GM12878 (cell line): ENCODE measurements around the gene NXN. TPM values are rescaled to one million over a fixed set of nuclear protein-coding genes. Genes with fewer than 3 reads are reported as not detected.

Experiments
- ATAC-seq: fragments of 200-7000 bp; cut with Tn5 transposase; 3 replicates; pipeline ENCODE4 v1.9.1; 2020; ENCODE audit warnings: mild to moderate bottlenecking, moderate library complexity
- BruUV-seq: library from RNA; stranded (reverse); fragments of 400-500 nt; replicated peaks from 2 replicates; lab custom pipeline; 2021; lab: Mats Ljungman, UMichigan
- CTCF ChIA-PET: fragments of 300-600 bp; sonication (Branson Sonifier 250); formaldehyde crosslinking; extraction: SDS; loops from one replicate; lab custom pipeline; 2021; ENCODE audit warnings: inconsistent platforms; lab: Yijun Ruan, JAX
- POLR2A ChIA-PET: fragments of 350-600 bp; formaldehyde crosslinking; extraction: SDS; loops from one replicate; lab custom pipeline; 2021; ENCODE audit warnings: inconsistent platforms; lab: Charles Lee
- RAD21 ChIA-PET: fragments of 300-600 bp; sonication (Branson Sonifier 250); formaldehyde crosslinking; loops from one replicate; lab custom pipeline; 2023; ENCODE audit warnings: antibody characterized with exemption; ENCODE audit not compliant: unreplicated experiment; lab: Charles Lee
- SMC1A ChIA-PET: fragments of 300-600 bp; sonication (Branson Sonifier 250); formaldehyde crosslinking; loops from one replicate; lab custom pipeline; 2023; ENCODE audit not compliant: unreplicated experiment, uncharacterized antibody; lab: Charles Lee
- DNase-seq: peaks from one replicate; pipeline ENCODE4 v3.0.0-alpha.2; 2011; ENCODE audit warnings: low read depth, low spot score
- FAIRE-seq: peaks from 3 replicates; lab custom pipeline; 2011; peaks lifted over from hg19 to GRCh38; lab: Jason Lieb, UNC
- H2AFZ ChIP-seq: 2 replicates; pipeline ENCODE4 v1.6.0; 2011; ENCODE audit warnings: low read depth, low read length, control low read depth; ENCODE audit not compliant: control insufficient read depth
- H3K27ac ChIP-seq: 2 replicates; pipeline ENCODE4 v1.5.1; 2011; ENCODE audit warnings: control low read depth; ENCODE audit not compliant: control insufficient read depth, insufficient read depth
- H3K27me3 ChIP-seq, 2 experiments: replicated peaks in 1 of 2; 2 replicates each; pipeline versions ENCODE4 v1.6.0 to v1.6.1; 2011; ENCODE audit warnings: low read length in 1 of 2; ENCODE audit not compliant: control insufficient read depth in 2 of 2, insufficient read depth in 2 of 2
- H3K36me3 ChIP-seq, 2 experiments: 2 replicates each; pipeline ENCODE4 v1.5.1; 2011; ENCODE audit warnings: low read length in 1 of 2; ENCODE audit not compliant: control insufficient read depth in 2 of 2, insufficient read depth in 2 of 2
- H3K4me1 ChIP-seq: 2 replicates; pipeline ENCODE4 v1.6.1; 2011; ENCODE audit warnings: mild to moderate bottlenecking, low read length, moderate library complexity, mixed read lengths; ENCODE audit not compliant: control insufficient read depth, insufficient read depth
- H3K4me2 ChIP-seq: 2 replicates; pipeline ENCODE4 v1.6.0; 2011; ENCODE audit warnings: control low read depth; ENCODE audit not compliant: control insufficient read depth, insufficient read depth
- H3K4me3 ChIP-seq: fragments of 200-600 bp; sonication (generic); 2 replicates; pipeline ENCODE4 v1.5.1; 2016
- H3K79me2 ChIP-seq: 2 replicates; pipeline ENCODE4 v1.6.0; 2011; ENCODE audit warnings: low read length; ENCODE audit not compliant: control insufficient read depth, insufficient read depth
- H3K9ac ChIP-seq: 2 replicates; pipeline ENCODE4 v1.8.0; 2011; ENCODE audit warnings: low read length, control low read depth, mixed read lengths; ENCODE audit not compliant: control insufficient read depth, insufficient read depth
- H3K9me3 ChIP-seq: replicated peaks from 3 replicates; pipeline ENCODE4 v1.5.1; 2011; ENCODE audit warnings: mild to moderate bottlenecking, low read length; ENCODE audit not compliant: control insufficient read depth, insufficient read depth
- H4K20me1 ChIP-seq: 2 replicates; pipeline ENCODE4 v1.6.0; 2011; ENCODE audit not compliant: control insufficient read depth, insufficient read depth
- BCL11A ChIP-seq: IDR thresholded peaks from 2 replicates; pipeline ENCODE4 v1.6.1; 2011; ENCODE audit warnings: low read depth, low read length
- CBX3 ChIP-seq: fragments of 200-600 bp; sonication (generic); IDR thresholded peaks from 2 replicates; pipeline ENCODE4 v1.6.1; 2016; ENCODE audit warnings: low read depth, borderline replicate concordance
- MTA2 ChIP-seq: fragments of 450-650 bp; IDR thresholded peaks from 2 replicates; pipeline ENCODE4 v1.6.1; 2016; ENCODE audit warnings: low read depth, mild to moderate bottlenecking, moderate library complexity
- MYB ChIP-seq: fragments of 150-350 bp; IDR thresholded peaks from 2 replicates; pipeline ENCODE4 v1.6.1; 2014; ENCODE audit warnings: mild to moderate bottlenecking, low read depth, low read length, borderline replicate concordance
- RB1 ChIP-seq: fragments of 450-650 bp; formaldehyde crosslinking; IDR thresholded peaks from 2 replicates; pipeline ENCODE4 v1.6.1; 2017; ENCODE audit warnings: mild to moderate bottlenecking, borderline replicate concordance
- SREBF2 ChIP-seq: IDR thresholded peaks from 2 replicates; pipeline ENCODE4 v1.6.1; 2012; ENCODE audit warnings: mild to moderate bottlenecking, low read length
- ZZZ3 ChIP-seq: IDR thresholded peaks from 2 replicates; pipeline ENCODE4 v1.6.1; 2011; ENCODE audit warnings: low read depth; ENCODE audit not compliant: control insufficient read depth, insufficient read length
- WGBS: methylation state at CpG from one replicate; pipeline ENCODE4 v1.1.6; 2016; ENCODE audit warnings: low lambda C conversion rate; ENCODE audit not compliant: insufficient replicate concordance, insufficient coverage; ENCODE audit errors: missing lambda C conversion rate; 5-methylcytosine and 5-hydroxymethylcytosine counted together
- in situ Hi-C: fragments of 300-500 bp; cut with MboI; formaldehyde crosslinking; loops from 9 replicates; pipeline ENCODE4 v1.14.3; 2018; ENCODE audit warnings: mixed read lengths
- intact Hi-C: fragments of 100-400 bp; cut with micrococcal nuclease; formaldehyde crosslinking; loops from one replicate; pipeline ENCODE4 v1.14.2; 2022; ENCODE audit not compliant: unreplicated experiment
- polyA plus RNA-seq, 11 experiments: library from polyadenylated mRNA; depleted of rRNA in 4 of 11; unstranded in 6 of 11; stranded (reverse) in 5 of 11; fragments of >200 nt; fragmentation: Nextera tagmentation in 4 of 11; fragmentation: Illumina TruSeq in 1 of 11; extraction: Ambion mirVana in 4 of 11; extraction: Trizol in 1 of 11; gene quantifications; 1 replicate in 1 of 11; 2 replicates in 10 of 11; pipeline versions ENCODE4 v1.2.1 to v1.2.3, GENCODE V29; 2011 to 2016; ENCODE audit warnings: inconsistent platforms in 2 of 11, missing spikeins in 2 of 11, low read depth in 1 of 11
- total RNA-seq, 4 experiments: library from RNA; depleted of rRNA in 3 of 4; stranded (reverse); fragments of >200 nt in 3 of 4; fragmentation: Illumina TruSeq in 1 of 4; extraction: Trizol in 1 of 4; gene quantifications; 2 replicates each; pipeline versions ENCODE4 v1.2.1 to v1.2.3, GENCODE V29; 2013 to 2021

Gene NXN
- total and polyA plus RNA-seq, 10 of the 15 experiments (the other 5 are each of a cell fraction or from before 2014, with no cell fraction given): 0.04 to 1.2 (median 0.30) TPM

GRCh38 chr17:920190-920589 lies 59.4 kb downstream of the NXN start:
- Histone ChIP-seq H3K36me3 (no peaks in the 10 kb centered on the region), H3K79me2 (no peaks in the 10 kb centered on the region), H3K9ac (no peak overlapping the region), H3K9me3 (no peaks in the 10 kb centered on the region), H3K27me3 (no peaks in the 10 kb centered on the region; a peak in 2 of 4 replicates), H4K20me1 (no peaks in the 10 kb centered on the region), H3K27ac (no peak overlapping the region), H3K4me1 (no peaks in the 10 kb centered on the region), H2AFZ (no peak overlapping the region), H3K4me3 (no peak overlapping the region), H3K4me2 (no peak overlapping the region)
- ATAC-seq: no peak
- FAIRE-seq: no peak
- RAD21 ChIA-PET: no interaction called here
- in situ Hi-C loops (no loop called here), intact Hi-C loops (no loop called here)
- no TSS peak for BruUV-seq
- POLR2A ChIA-PET: no interaction called here
- no peak for TF ChIP-seq SREBF2
- TF ChIP-seq BCL11A: no peak
- TF ChIP-seq CBX3: no peak
- TF ChIP-seq ZZZ3: no peak
- CTCF ChIA-PET: no interaction called here
- 57% methylated on average over 16 of the region's 16 CpGs for WGBS
- SMC1A ChIA-PET: no interaction called here
- no peak for DNase-seq

- no peaks in the 10 kb centered on the region for H3K4me1 ChIP-seq
- RAD21 ChIA-PET: no interaction called here
- BruUV-seq: no TSS peak
- H3K27ac ChIP-seq: no peak overlapping the region
- CTCF ChIA-PET: no interaction called here
- 62% methylated on average over 29 of the region's 30 CpGs for WGBS
- ATAC-seq (no peak), FAIRE-seq (no peak), DNase-seq (no peak)
- TF ChIP-seq MYB (no peak), RB1 (no peak), MTA2 (no peak)
- H3K4me2 ChIP-seq: no peak overlapping the region
- no peaks in the 10 kb centered on the region for H3K36me3 ChIP-seq
- in situ Hi-C loops (no loop called here), intact Hi-C loops (no loop called here)
- no peak overlapping the region for H2AFZ ChIP-seq
- no peaks in the 10 kb centered on the region for H4K20me1 ChIP-seq
- SMC1A ChIA-PET: no interaction called here
- POLR2A ChIA-PET: interaction anchor here (1.5 kb wide), 1 partner anchor 12 kb away, joined by 3 read pairs; no protein-coding TSS in a partner anchor
- no peak overlapping the region for H3K4me3 ChIP-seq
- H3K9me3 ChIP-seq: no peaks in the 10 kb centered on the region
- H3K79me2 ChIP-seq: no peaks in the 10 kb centered on the region
- H3K9ac ChIP-seq: no peak overlapping the region
- no peaks in the 10 kb centered on the region; a peak in 3 of 4 replicates for H3K27me3 ChIP-seq
Observed at GRCh38 chr17:917941-918740, 61.4 kb downstream of the NXN start.
